GM19372 (cell line): ENCODE results near the gene MRM3.
A peak's percentile ranks its signal among the peaks of the same experiment; 100 is the strongest.
"Not testable (repeated sequence)": the region's sequence is repeated elsewhere in the genome, so short reads cannot be mapped to it uniquely, and the experiment has no call there.

Source experiments
- ATAC-seq: cut with Tn5 transposase; IDR thresholded peaks from one replicate; pipeline ENCODE4 v1.9.1; 2021; ENCODE audit warnings: mild to moderate bottlenecking, low read depth, moderate library complexity; ENCODE audit not compliant: unreplicated experiment

MRM3 gene, protein sequence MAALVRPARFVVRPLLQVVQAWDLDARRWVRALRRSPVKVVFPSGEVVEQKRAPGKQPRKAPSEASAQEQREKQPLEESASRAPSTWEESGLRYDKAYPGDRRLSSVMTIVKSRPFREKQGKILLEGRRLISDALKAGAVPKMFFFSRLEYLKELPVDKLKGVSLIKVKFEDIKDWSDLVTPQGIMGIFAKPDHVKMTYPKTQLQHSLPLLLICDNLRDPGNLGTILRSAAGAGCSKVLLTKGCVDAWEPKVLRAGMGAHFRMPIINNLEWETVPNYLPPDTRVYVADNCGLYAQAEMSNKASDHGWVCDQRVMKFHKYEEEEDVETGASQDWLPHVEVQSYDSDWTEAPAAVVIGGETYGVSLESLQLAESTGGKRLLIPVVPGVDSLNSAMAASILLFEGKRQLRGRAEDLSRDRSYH

DNA sequence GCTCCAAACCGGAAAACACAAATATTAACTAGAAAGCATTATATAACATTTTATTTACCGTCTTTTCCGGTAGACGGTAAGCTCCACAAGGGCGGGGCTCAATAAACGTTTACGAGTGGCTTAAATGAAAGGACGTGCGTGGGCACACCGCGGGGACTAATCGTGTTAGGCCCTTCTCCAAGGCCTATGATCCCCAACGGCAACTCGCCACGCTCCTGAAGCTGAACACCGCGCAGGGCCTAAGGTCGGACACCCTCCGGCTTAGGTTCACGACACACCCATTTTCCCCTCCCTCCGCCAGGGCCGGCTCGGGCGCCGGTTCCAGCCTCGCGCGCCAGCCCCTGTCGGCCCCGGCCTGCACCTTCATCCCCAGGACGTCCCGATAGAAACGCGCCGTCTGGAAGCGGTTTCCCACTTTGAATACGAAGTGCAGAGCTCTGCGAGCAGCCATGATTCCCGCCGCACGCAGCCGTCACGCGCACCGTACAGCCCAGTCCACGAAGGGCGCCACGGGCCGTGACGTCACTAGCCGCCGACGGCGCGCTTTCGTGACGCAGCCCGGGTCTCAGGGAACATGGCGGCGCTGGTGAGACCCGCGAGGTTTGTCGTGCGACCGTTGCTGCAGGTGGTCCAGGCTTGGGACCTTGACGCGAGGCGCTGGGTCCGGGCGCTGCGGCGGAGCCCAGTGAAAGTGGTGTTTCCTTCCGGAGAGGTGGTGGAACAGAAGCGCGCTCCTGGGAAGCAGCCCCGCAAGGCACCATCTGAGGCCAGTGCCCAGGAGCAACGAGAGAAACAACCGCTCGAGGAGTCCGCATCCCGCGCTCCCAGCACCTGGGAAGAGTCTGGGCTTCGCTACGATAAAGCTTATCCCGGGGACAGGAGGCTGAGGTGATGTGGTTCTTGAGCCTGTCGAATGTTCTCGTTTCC, at the start of gene MRM3, which contains the start of gene GLOD4:
MRM3 (plus strand) TSS at position 549 of the 927 bp plus-strand sequence; CDS start at position 575, 26 bp downstream.
GLOD4 (minus strand) TSS at position 476 of the 927 bp plus-strand sequence; CDS start at position 451, 25 bp downstream.
- peak; percentile 94 for ATAC-seq

DNA sequence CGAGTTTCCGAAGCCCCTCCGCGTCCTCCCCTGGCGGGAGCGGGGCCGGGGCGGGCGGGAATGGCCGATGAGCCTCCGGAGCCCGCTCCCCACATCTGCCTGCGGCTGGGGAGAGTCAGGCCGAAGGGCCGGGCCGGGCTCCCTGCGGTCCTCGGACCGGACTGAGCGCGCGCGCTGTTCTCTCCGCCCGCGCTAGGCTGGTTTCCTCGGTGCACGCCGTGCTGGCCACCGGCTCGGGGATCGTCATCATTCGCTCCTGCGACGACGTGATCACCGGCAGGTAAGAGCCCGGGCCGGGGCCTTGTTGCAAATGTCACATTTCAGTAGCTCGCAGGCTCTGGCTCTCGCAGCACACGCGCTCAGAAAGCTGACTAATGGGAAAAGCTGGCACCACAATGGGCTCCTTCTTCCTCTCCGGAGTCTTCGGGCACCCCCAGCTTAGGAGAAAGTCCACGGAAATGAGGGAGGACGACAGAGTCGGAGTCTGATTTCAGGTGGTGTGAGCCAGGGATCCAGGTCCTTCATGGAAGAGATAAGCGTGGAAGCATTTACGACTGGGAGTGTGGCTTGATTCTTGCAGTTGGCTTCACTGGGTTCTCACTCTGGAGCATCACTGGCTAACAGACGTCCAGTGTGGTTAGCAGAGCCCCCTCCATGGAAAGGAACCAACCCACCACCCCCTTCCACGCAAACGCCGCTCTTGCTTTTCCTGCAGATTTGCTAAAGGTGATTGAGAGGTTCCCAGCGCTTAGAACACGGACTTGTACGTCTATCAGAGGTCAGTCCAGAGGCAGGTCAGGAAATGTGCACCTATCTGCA, 49.0 kb upstream of the MRM3 start:
- ATAC-seq = peak; percentile 35

DNA sequence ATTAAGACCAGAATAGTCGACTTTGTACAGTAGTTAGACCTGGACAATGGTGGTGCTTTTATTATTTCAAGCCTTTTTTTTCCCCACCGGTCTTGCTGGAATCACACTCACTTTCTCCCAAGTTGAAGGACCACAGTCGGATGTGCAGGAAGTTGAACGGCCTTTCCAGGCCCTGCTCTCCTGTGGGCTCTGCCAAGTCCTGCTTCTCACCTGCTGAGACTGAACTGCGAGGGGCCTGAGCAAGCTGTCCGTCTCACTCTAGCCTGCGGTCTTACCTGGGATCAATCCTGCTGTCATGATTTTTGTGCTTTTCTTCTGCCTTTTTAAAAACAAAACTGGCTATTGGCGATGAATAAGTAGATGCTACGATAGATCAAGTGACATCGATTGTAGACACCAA, 48.4 kb upstream of the MRM3 start:
- ATAC-seq = no peak

DNA sequence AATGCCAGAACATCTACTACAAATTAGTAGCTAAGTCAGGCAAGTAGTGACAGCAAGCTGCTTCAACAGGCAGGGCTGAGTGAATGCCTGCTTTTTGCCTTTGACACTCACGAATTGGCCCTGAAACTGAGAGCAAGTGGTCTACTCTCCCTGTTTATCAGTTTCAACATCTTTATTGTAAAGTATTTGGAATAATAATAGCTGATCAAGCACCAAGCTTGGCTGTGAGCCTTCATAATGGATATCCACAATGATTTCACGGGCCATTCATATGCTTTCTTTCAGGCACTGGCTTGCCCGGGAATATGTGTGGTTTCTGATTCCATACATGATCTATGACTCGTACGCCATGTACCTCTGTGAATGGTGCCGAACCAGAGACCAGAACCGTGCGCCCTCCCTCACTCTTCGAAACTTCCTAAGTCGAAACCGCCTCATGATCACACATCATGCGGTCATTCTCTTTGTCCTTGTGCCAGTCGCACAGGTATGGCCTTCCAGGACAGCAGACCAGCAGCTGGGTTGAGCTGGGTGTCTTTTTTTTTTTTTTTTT, 44.5 kb upstream of the MRM3 start:
- no peak for ATAC-seq

DNA sequence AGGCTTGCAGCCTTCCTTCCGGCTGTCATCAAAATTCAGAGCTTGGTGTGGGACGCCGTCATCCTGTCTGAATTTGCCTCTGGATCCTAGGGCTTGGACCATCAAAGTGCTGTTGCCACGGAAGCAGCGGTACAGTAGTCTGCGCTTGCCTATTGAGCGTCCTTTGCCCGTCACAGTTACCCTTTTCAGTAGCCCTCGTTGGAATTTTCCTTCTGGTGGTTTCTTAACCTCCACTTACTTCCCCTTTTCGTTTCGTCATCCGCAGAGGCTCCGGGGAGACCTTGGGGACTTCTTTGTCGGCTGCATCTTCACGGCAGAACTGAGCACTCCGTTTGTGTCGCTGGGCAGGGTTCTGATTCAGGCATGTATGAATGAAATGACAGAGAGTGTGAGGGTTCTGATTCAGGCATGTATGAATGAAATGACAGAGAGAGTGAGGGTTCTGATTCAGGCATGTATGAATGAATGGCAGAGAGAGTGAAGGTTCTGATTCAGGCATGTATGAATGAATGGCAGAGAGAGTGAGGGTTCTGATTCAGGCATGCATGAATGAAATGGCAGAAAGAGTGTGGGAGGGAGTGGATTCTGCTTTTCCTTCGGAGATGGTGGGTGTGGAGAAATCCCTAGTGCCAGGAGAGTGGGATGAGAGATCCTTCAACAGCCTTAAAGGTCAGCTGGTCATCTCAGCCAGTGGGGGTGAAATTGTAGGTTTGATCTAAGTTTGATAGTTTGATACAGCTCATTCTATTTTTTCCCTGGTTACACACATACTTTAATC, 41.7 kb upstream of the MRM3 start:
- ATAC-seq = peak; percentile 78

DNA sequence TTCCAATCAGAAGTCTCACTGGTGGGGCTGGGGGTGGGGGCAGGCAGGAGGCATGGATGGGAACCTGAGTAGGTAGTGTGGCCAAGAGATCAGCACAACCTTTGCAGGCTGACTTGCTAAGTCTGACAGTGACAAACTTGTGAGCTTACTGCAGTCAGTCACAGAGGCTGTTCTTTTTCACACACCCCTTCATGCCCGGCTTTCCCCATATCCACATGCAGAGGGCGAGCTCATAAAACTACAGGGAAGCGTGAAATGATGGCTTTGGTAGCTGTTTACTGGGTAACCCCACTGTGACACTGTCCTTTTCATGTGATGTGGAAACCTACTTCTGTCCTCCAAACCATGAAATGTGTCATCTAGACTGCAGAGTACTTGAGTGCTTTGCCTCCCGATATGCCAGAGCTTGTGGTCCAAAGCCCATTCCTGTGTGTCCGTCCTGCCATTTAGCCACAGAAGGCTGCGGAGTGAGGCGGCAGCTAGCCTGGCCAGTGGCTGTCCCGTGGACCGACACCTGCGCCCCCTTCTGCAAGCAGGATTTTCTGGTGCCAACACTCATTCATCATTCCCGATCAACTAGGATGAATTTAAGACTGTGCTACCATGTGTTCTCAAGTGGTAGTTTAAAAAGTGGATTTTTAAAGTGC, 39.9 kb upstream of the MRM3 start:
- ATAC-seq = no peak

DNA sequence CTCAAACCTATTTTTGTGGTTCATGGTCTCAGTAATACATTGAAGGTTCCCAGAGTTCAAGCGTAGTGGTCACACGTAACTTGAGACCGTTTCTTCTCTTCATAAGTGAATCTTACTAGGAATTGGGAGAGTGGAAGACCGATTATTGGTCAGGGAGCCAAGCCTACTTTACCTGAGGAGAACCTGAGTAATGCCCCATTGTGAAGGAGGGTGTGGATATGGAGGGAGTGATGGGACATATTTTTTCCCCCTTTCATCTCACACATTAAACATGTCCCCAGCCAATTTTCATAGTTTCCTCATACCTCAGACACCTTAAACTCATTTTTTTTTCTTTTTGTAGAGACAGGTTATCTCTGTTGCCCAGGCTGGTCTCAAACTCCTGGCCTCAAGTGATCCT, 39.0 kb upstream of the MRM3 start:
- no peak for ATAC-seq

DNA sequence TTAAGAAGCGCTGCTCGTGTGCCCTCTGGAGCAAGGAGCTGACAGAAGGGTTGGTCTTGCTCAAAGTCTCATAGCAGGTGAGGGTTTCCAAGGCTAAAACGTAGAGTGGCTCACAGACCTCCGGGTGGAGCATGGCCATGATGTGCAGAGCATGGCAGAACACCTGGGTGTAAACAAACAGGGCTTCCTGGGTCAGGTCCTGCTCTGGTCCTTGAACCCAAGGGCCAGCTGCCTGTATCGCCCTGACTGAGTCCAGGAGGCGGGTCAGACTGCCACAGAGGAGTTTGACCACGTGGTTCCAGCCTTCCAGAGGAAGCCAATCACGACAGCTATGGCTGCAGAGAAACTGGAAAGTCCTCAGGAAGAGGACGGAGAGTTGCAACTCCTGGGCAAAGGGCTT, 37.2 kb upstream of the MRM3 start:
- ATAC-seq = no peak

DNA sequence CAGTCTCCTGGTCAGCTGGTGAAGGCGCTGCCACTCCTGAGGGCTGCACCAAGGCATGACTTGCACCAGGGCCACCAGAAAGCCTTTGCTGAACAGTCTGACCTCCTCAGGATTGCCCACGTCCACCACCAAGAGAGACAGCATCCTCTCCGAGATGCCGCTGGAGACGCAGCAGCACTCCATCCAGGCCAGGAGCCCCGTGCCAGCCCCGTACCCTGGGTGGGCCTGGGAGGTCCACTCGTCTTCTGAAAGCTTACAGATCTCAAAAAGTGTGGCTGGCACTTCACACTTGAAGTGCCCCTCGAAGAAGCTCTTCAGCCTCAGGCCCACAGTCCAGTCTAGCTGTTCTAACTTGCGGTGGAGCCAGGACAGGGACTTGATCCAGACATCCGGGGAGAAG, 36.7 kb upstream of the MRM3 start:
- ATAC-seq = no peak

DNA sequence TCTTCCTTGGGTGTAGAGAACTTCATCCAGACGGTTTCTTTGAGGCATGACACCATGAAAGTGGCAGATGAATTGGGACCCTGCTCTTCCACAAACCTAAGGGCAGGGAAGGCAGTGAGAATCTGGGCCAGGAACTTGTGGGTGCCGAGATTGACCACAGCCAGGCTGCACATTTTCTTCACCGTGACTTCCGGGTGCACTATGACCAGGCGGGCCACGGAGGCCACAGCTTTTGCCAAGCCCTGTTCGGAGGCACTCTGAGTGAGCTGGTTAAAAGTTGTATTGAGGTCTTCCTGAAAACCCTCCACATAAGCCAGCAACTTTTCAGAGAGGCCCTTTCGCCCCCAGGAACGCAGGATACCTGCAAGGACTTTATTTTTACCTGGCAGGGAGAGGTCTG, 36.0 kb upstream of the MRM3 start:
- ATAC-seq = no peak

DNA sequence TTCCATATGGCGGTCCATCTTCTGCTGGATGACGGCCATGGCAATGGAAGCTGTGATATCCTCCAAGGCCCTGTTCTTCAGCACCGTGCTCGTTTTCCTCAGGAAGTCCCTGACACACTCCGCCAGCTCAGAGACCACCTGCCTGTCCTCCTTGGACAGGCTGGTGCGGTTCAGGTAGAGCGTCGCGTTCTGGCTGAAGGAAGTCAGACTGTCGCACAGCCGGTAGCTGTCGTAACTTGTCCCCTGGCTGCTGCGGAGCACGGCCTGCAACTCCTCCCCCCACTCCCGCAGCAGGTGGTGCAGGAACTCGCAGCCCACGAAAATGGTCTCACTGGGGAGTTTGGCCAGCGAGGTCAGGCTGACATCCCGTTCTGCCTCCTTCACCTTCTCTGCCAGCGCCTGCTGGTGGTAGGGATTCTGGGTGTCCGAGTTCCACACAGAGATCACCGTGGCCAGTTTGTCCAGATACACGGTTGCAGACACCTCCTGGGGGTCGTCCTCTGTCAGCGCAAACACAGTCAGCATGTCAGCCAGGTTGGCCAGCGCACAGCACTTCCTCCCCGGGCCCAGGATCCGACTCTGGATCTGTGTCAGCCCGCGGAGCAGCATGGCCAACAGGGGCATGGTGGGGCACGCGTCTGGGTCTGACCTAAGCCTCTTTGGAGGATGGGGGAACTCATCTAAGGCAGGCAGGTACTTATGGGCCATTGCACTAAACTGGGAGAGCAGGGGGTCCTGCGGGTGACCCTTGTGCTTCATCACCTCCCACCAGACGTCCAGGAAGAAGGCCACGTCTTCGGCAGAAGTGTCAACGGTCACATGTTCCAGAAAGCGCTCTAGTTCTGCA, 35.1 kb upstream of the MRM3 start:
- no peak for ATAC-seq

DNA sequence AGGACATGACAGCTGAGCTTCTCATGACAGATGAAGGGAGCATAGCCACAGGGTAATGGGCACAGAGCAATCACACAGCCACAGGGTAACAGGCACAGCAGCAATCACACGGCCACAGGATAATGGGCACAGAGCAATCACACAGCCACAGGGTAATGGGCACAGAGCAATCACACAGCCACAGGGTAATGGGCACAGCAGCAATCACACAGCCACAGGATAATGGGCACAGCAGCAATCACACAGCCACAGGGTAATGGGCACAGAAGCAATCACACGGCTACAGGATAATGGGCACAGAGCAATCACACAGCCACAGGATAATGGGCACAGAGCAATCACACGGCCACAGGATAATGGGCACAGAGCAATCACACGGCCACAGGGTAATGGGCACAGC, 33.5 kb upstream of the MRM3 start:
- not testable (repeated sequence) for ATAC-seq

DNA sequence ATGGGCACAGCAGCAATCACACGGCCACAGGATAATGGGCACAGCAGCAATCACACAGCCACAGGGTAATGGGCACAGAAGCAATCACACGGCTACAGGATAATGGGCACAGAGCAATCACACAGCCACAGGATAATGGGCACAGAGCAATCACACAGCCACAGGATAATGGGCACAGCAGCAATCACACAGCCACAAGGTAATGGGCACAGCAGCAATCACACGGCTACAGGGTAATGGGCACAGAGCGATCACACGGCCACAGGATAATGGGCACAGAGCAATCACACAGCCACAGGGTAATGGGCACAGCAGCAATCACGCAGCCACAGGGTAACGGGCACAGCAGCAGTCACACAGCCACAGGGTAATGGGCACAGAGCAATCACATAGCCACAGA, 32.8 kb upstream of the MRM3 start:
- not testable (repeated sequence) for ATAC-seq

DNA sequence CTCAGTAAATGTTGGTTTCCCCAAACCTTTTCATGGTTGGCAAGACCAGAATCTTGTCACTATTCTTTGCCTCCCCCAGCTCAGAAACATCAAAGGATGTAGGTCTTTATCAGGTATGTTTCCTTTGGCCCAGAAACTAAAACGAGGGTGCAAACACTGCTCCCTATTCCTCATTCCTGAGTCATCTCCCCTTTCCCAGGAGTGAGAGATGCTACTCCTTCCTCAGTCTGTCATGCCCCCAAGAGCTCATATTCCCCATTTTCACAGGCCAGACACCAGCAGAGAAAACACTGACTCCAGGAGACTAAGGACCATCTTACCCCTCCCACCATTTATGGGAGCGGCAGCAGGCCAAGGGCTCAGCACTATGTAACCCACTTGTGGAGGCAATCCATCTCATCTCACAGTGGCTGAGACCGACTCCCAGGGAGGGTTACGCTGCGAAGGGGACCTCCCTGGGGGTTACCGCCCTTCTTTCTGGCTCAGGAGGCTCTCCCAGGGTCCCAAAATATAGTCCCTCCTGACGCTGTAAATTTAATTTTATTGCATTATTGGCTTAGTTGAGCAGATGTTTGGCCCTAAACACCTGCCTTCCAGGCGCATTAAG, 31.6 kb upstream of the MRM3 start:
- no peak for ATAC-seq

DNA sequence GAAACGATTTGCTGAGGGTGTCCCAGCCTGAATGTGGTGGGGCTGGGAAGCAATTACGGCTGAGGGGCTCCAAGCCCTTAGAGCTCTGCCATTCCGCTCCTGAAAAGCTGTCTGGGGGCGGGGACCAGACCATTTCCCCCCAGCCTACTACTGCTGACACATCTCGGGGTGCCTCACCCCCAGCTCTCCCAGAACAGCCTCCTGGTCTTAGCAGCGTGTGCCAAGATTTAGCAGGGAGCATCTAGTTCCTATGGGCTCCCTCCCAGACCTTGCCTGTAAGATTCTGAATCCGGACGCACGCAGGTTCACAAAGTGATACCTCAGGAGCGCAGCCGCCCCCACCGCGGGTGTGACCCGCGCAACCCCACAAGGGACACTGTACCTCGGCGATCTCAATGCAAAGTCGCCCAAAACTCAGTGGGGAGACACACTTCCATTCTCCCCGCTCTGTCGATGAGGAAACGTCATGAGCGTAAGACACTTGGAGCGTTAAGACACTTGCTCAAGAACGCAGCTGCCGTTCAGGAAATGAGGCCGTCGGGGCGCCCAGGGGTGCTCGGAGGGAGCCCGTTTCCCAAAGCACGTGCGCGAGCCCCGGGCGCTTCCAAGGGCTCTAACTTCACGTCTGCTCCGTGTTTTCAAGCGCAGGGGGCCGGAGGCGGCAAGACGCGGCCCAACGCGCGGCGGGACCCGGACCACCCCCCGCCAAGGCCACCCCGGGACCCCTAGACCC, 30.7 kb upstream of the MRM3 start:
- peak; percentile 11 for ATAC-seq

DNA sequence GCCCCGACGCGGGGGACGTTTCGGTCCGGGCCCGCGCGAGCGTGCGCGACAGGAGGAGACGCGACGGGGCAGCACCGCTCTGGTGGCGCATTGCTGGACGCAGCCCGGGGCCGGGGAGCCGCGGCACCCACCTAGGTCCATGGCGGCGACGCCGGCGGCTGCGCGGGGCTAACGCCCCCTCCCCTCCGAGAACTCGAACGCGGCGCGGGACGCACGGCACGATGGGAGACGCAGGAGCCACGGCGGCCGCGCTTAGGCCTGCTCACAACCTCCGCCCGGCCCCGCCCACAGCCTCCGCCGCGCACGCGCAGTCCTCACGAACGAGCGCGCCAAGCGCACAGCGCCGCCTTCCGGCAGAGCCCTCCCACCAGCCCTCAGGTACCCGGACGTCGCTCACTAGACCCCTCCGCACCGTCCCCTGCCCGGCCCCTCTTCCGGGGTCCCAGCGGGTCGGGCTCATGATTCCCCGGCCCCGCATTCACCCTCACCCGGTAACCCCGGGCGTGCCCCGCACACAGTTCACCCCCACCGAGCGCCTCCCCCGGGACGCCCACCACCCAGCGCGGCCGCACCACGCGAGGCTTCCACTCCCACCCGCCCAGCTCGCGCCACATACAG, 30.0 kb upstream of the MRM3 start, which contains the start of gene GEMIN4:
GEMIN4 (minus strand) TSS at position 263 of the 618 bp plus-strand sequence; CDS start at position 141, 122 bp downstream.
- peak; percentile 85 for ATAC-seq
